K562 (cell line): ENCODE results near the gene COX6B1.

Experiments
- CEBPB ChIP-seq: fragments of 450-650 bp; IDR thresholded peaks from 2 replicates; pipeline ENCODE4 v1.6.1; 2016; ENCODE audit warnings: missing genetic modification characterization, missing compliant biosample characterization
- SP2 ChIP-seq: IDR thresholded peaks from 2 replicates; pipeline ENCODE4 v1.6.1; 2011; ENCODE audit warnings: mild to moderate bottlenecking, low read depth, low read length, moderate library complexity; ENCODE audit not compliant: poor library complexity, severe bottlenecking; ENCODE audit errors: extremely low read depth
- TCF3 ChIP-seq: sonication (generic); formaldehyde crosslinking; IDR thresholded peaks from 2 replicates; pipeline ENCODE4 v1.4.0; 2020; ENCODE audit warnings: mild to moderate bottlenecking, missing genetic modification reagents
- TGIF2 ChIP-seq: sonication (generic); formaldehyde crosslinking; IDR thresholded peaks from 2 replicates; pipeline ENCODE4 v1.8.1; 2022; ENCODE audit warnings: mild to moderate bottlenecking, missing genetic modification reagents, moderate library complexity
- YY1 ChIP-seq, 3 experiments: IDR thresholded peaks; 2 replicates each; pipeline ENCODE4 v1.6.1; 2011; ENCODE audit warnings: low read length in 2 of 3, mild to moderate bottlenecking in 2 of 3, moderate library complexity in 2 of 3, borderline replicate concordance in 1 of 3, control low read depth in 1 of 3, low read depth in 1 of 3; ENCODE audit not compliant: insufficient read depth in 3 of 3, insufficient replicate concordance in 2 of 3, control insufficient read depth in 1 of 3, insufficient read length in 1 of 3; ENCODE audit errors: extremely low read depth in 1 of 3
- ZNF263 ChIP-seq: sonication (generic); formaldehyde crosslinking; IDR thresholded peaks from 2 replicates; pipeline ENCODE4 v1.8.0; 2022; ENCODE audit warnings: mild to moderate bottlenecking, missing genetic modification reagents, borderline replicate concordance

- TF ChIP-seq ZNF263, result no peak
- TF ChIP-seq SP2, result no peak
- TF ChIP-seq TGIF2 (CRISPR knock-in tag), result no peak
- TF ChIP-seq TCF3 (CRISPR knock-in tag), result no peak
- no peak for TF ChIP-seq CEBPB (tag)
- TF ChIP-seq YY1 (IDR thresholded peaks at IDR 0.05; ENCODE audit: borderline replicate concordance in 1 of 3, control insufficient read depth in 1 of 3, extremely low read depth in 1 of 3, insufficient read depth in 3 of 3, insufficient read length in 1 of 3, insufficient replicate concordance in 2 of 3, low read depth in 1 of 3, low read length in 2 of 3), result no peak
Observed at GRCh38 chr19:35695895-35696422, 47.8 kb downstream of the COX6B1 start.
